Measurements from ENCODE around the gene ENPP6.

- TF ChIP-seq PATZ1 (CRISPR knock-in tag; IDR thresholded peaks at IDR 0.05; ENCODE audit: borderline replicate concordance): no peak
- no peak for TF ChIP-seq GLIS3 (CRISPR knock-in tag; IDR thresholded peaks at IDR 0.05)
- TF ChIP-seq, protein P1, sequence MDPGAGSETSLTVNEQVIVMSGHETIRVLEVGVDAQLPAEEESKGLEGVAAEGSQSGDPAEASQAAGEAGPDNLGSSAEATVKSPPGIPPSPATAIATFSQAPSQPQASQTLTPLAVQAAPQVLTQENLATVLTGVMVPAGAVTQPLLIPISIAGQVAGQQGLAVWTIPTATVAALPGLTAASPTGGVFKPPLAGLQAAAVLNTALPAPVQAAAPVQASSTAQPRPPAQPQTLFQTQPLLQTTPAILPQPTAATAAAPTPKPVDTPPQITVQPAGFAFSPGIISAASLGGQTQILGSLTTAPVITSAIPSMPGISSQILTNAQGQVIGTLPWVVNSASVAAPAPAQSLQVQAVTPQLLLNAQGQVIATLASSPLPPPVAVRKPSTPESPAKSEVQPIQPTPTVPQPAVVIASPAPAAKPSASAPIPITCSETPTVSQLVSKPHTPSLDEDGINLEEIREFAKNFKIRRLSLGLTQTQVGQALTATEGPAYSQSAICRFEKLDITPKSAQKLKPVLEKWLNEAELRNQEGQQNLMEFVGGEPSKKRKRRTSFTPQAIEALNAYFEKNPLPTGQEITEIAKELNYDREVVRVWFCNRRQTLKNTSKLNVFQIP (CRISPR knock-in tag; IDR thresholded peaks at IDR 0.05; ENCODE audit: borderline replicate concordance, low read depth): no peak
These were observed 29.0 kb downstream of the ENPP6 start for GRCh38 chr4:184188443-184189400.
